GM23338 (cell line): ENCODE measurements around the gene UBE3C. TPM values are rescaled to one million over a fixed set of nuclear protein-coding genes. Genes with fewer than 3 reads are reported as not detected.

Source experiments
- ATAC-seq: fragments of 200-7000 bp; cut with Tn5 transposase; 3 replicates; pipeline ENCODE4 v1.9.1; 2020
- DNase-seq: peaks from one replicate; pipeline ENCODE4 v3.0.0-alpha.2; 2015; ENCODE audit warnings: low spot score
- H2AFZ ChIP-seq: fragments of 200-600 bp; sonication (generic); 2 replicates; pipeline ENCODE4 v1.8.0; 2016; ENCODE audit warnings: antibody characterized with exemption, mild to moderate bottlenecking, moderate library complexity
- H3F3A ChIP-seq: fragments of 200-600 bp; sonication (generic); replicated peaks from 2 replicates; pipeline ENCODE4 v1.8.0; 2017; ENCODE audit warnings: antibody characterized with exemption, mixed run types, low read depth
- H3K27ac ChIP-seq: fragments of 200-600 bp; sonication (generic); 2 replicates; pipeline ENCODE4 v1.6.1; 2016; ENCODE audit warnings: low read depth
- H3K27me3 ChIP-seq: fragments of 200-600 bp; sonication (generic); 2 replicates; pipeline ENCODE4 v1.8.0; 2016; ENCODE audit warnings: mild to moderate bottlenecking, mixed run types, moderate library complexity; ENCODE audit not compliant: insufficient read depth
- H3K36me3 ChIP-seq: fragments of 200-600 bp; sonication (generic); 2 replicates; pipeline ENCODE4 v1.8.0; 2016; ENCODE audit warnings: mild to moderate bottlenecking; ENCODE audit not compliant: insufficient read depth
- H3K4me1 ChIP-seq: fragments of 200-600 bp; sonication (generic); 2 replicates; pipeline ENCODE4 v1.8.0; 2016; ENCODE audit warnings: mild to moderate bottlenecking, moderate library complexity; ENCODE audit not compliant: insufficient read depth
- H3K4me2 ChIP-seq: fragments of 200-600 bp; sonication (generic); 2 replicates; pipeline ENCODE4 v1.7.1; 2017; ENCODE audit warnings: mixed run types
- H3K4me3 ChIP-seq: fragments of 200-600 bp; sonication (generic); 2 replicates; pipeline ENCODE4 v1.6.1; 2016; ENCODE audit warnings: mixed run types
- H3K79me2 ChIP-seq: fragments of 200-600 bp; sonication (generic); replicated peaks from 2 replicates; pipeline ENCODE4 v1.8.0; 2017; ENCODE audit warnings: mild to moderate bottlenecking; ENCODE audit not compliant: insufficient read depth
- H3K9me2 ChIP-seq: fragments of 200-600 bp; sonication (generic); 2 replicates; pipeline ENCODE4 v1.8.0; 2017; ENCODE audit not compliant: insufficient read depth
- H4K20me1 ChIP-seq: fragments of 200-600 bp; sonication (generic); replicated peaks from 2 replicates; pipeline ENCODE4 v1.8.0; 2017; ENCODE audit warnings: mild to moderate bottlenecking; ENCODE audit not compliant: insufficient read depth
- H3K27ac Mint-ChIP-seq: 2 replicates; pipeline ENCODE4 v1.8.0; 2020; ENCODE audit warnings: inconsistent platforms, mild to moderate bottlenecking, moderate library complexity, mixed read lengths
- H3K27me3 Mint-ChIP-seq: 3 replicates; pipeline ENCODE4 v1.8.0; 2022; ENCODE audit warnings: low read depth, mild to moderate bottlenecking, moderate library complexity, mixed read lengths, inconsistent platforms; ENCODE audit not compliant: insufficient read depth, poor library complexity
- H3K36me3 Mint-ChIP-seq: 3 replicates; pipeline ENCODE4 v1.8.0; 2021; ENCODE audit warnings: low read depth, mild to moderate bottlenecking, inconsistent platforms, moderate library complexity, mixed read lengths
- H3K4me1 Mint-ChIP-seq: 3 replicates; pipeline ENCODE4 v1.8.0; 2020; ENCODE audit warnings: mild to moderate bottlenecking, inconsistent platforms, mixed read lengths
- H3K4me3 Mint-ChIP-seq: 3 replicates; pipeline ENCODE4 v1.8.0; 2021; ENCODE audit warnings: moderate library complexity, mild to moderate bottlenecking, inconsistent platforms, mixed read lengths
- H3K9me3 Mint-ChIP-seq: 3 replicates; pipeline ENCODE4 v1.8.0; 2020; ENCODE audit warnings: moderate library complexity, mild to moderate bottlenecking, inconsistent platforms, mixed read lengths
- CREB1 ChIP-seq: fragments of 250-450 bp; sonication (Bioruptor Pico); IDR thresholded peaks from 2 replicates; pipeline ENCODE4 v1.5.0; 2020; ENCODE audit warnings: low read depth, mild to moderate bottlenecking, moderate library complexity
- CTCF ChIP-seq, 2 experiments: fragments of 200-600 bp in 1 of 2; sonication (generic) in 1 of 2; conservative IDR thresholded peaks; 2 replicates each; pipeline versions ENCODE4 v1.5.1 to v1.6.1; 2016 to 2017; ENCODE audit warnings: antibody characterized with exemption in 2 of 2, low read depth in 2 of 2, mild to moderate bottlenecking in 2 of 2, moderate library complexity in 1 of 2
- EZH2 ChIP-seq: fragments of 200-600 bp; sonication (generic); IDR thresholded peaks from one replicate; pipeline ENCODE4 v1.8.0; 2017; ENCODE audit warnings: antibody characterized with exemption, mild to moderate bottlenecking, low read depth; ENCODE audit not compliant: unreplicated experiment
- EZH2phosphoT487 ChIP-seq: fragments of 200-600 bp; sonication (generic); IDR thresholded peaks from one replicate; pipeline ENCODE4 v1.8.1; 2018; ENCODE audit warnings: antibody characterized with exemption; ENCODE audit not compliant: unreplicated experiment
- JUNB ChIP-seq: IDR thresholded peaks from one replicate; pipeline ENCODE4 v1.6.1; 2016; ENCODE audit warnings: antibody characterized with exemption; ENCODE audit not compliant: unreplicated experiment
- NANOG ChIP-seq: IDR thresholded peaks from 2 replicates; pipeline ENCODE4 v1.6.1; 2016; ENCODE audit warnings: antibody characterized with exemption, borderline replicate concordance
- STAT1 ChIP-seq: IDR thresholded peaks from one replicate; pipeline ENCODE4 v1.6.1; 2016; ENCODE audit warnings: antibody characterized with exemption; ENCODE audit not compliant: unreplicated experiment
- ZNF114 ChIP-seq: fragments of 250-450 bp; sonication (Bioruptor Pico); IDR thresholded peaks from 2 replicates; pipeline ENCODE4 v1.5.0; 2020; ENCODE audit warnings: mild to moderate bottlenecking, moderate library complexity
- ZNF331 ChIP-seq: fragments of 250-450 bp; sonication (Bioruptor Pico); IDR thresholded peaks from 2 replicates; pipeline ENCODE4 v1.5.0; 2020; ENCODE audit warnings: low read depth, mild to moderate bottlenecking, moderate library complexity
- ZNF462 ChIP-seq: fragments of 250-450 bp; sonication (Bioruptor Pico); IDR thresholded peaks from 2 replicates; pipeline ENCODE4 v1.5.0; 2020; ENCODE audit warnings: mild to moderate bottlenecking, moderate library complexity
- polyA plus RNA-seq: library from polyadenylated mRNA; unstranded; fragments of >200 nt; fragmentation: Nextera tagmentation; extraction: Ambion mirVana; gene quantifications from 2 replicates; pipeline ENCODE4 v1.2.1, GENCODE V29; 2016
- total RNA-seq: library from RNA; depleted of rRNA; stranded (reverse); fragments of >200 nt; shearing (Covaris generic); gene quantifications from 2 replicates; pipeline ENCODE4 v1.2.3, GENCODE V29; 2014
- TF ChIP-seq, protein P1 (sequence below): IDR thresholded peaks from 2 replicates; pipeline ENCODE4 v1.6.1; 2016; ENCODE audit warnings: antibody characterized with exemption

Gene UBE3C
- total and polyA plus RNA-seq, 2 experiments from 2014 or later, result 16.8 to 76.9 TPM

DNA sequence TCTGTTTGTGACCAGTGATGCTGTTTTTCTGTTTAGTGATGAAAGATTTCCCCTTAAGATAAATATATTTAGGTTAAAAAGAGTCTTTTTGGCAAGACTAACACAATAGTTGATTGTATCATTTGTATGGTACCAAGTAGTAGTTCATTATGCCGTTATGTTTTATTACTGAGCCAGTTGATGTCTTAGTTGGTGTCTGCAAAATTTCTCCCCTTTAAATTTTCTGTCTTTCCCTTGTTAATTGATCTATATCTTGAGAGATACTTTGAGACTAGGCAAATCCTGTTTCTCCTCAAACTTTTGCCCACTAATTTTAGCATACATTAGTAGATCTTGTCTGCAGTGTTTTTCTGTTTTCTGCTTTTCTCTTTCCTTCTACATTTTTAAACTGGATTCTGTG lies 21.7 kb downstream of the UBE3C start (continued):
- TF ChIP-seq EZH2 (no peak), CREB1 (CRISPR knock-in tag) (no peak), ZNF114 (no peak)

DNA sequence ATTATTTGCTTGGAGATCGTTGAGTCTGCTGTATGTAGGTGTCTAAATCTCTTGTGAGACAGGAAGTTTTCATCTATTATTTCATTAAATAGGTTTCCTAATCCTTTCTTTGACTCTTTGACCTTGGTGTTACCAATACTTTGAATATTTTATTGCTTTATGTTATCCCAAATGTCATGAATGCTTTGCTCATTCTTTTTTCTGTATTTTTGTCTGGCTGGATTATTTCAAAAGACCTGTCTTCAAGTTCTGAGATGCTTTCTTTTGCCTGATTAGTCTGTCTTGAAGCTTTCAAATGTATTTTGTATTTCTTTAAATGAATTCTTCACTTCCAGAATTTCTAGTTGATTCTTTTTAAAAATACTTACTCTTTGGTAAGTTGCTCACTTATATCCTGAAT lies 27.3 kb downstream of the UBE3C start:
- peaks cover 73% of the 10 kb centered on the region for H3K36me3 Mint-ChIP-seq
- H3K36me3 ChIP-seq, result 0 out of 2 replicates have a peak, but pooled peaks cover 7% of the 10 kb centered on the region
- no peak for TF ChIP-seq CTCF (conservative IDR thresholded peaks at IDR 0.05; ENCODE audit: low read depth in 2 of 2)
- TF ChIP-seq CREB1 (CRISPR knock-in tag), result no peak
- no peak for TF ChIP-seq STAT1
- no peak for TF ChIP-seq ZNF331 (CRISPR knock-in tag)
- TF ChIP-seq EZH2phosphoT487, result no peak
- no peak for TF ChIP-seq NANOG
- TF ChIP-seq JUNB, result no peak
- no peak for TF ChIP-seq ZNF462
- TF ChIP-seq, protein P1, sequence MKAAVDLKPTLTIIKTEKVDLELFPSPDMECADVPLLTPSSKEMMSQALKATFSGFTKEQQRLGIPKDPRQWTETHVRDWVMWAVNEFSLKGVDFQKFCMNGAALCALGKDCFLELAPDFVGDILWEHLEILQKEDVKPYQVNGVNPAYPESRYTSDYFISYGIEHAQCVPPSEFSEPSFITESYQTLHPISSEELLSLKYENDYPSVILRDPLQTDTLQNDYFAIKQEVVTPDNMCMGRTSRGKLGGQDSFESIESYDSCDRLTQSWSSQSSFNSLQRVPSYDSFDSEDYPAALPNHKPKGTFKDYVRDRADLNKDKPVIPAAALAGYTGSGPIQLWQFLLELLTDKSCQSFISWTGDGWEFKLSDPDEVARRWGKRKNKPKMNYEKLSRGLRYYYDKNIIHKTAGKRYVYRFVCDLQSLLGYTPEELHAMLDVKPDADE, result no peak
- no peak for TF ChIP-seq EZH2

More for the DNA sequence above, 27.3 kb downstream of the UBE3C start:
- Histone ChIP-seq H3K27ac (no peak overlapping the region; the same call in 1 of the 2 replicates), H3K27me3 (no peaks in the 10 kb centered on the region), H3K4me2 (no peak overlapping the region), H4K20me1 (peaks cover 48% of the 10 kb centered on the region), H3F3A (0 out of 2 replicates have a peak, but pooled peaks cover 3% of the 10 kb centered on the region), H2AFZ (no peak overlapping the region), H3K79me2 (peaks cover 95% of the 10 kb centered on the region), H3K4me3 (no peak overlapping the region), H3K9me2 (no peaks in the 10 kb centered on the region), H3K4me1 (no peaks in the 10 kb centered on the region)
- no peaks in the 10 kb centered on the region for H3K9me3 Mint-ChIP-seq
- H3K4me3 Mint-ChIP-seq, result no peak overlapping the region
- peaks cover 2% of the 10 kb centered on the region for H3K27me3 Mint-ChIP-seq
- H3K4me1 Mint-ChIP-seq, result no peaks in the 10 kb centered on the region
- DNase-seq (no peak), ATAC-seq (no peak)
- H3K27ac Mint-ChIP-seq, result no peak overlapping the region
